HepG2 (cell line): Measurements from ENCODE around the gene MSRB3. TPM values are rescaled to one million over a fixed set of nuclear protein-coding genes. Genes with fewer than 3 reads are reported as not detected.
"Not testable (repeated sequence)": the region's sequence is repeated elsewhere in the genome, so short reads cannot be mapped to it uniquely, and the experiment has no call there.

Experiments used
- ATAC-seq: fragments of 200-7000 bp; cut with Tn5 transposase; 3 replicates; pipeline ENCODE4 v1.9.1; 2020; ENCODE audit warnings: mild to moderate bottlenecking, moderate library complexity
- BruUV-seq: library from RNA; stranded (reverse); fragments of 400-500 nt; replicated peaks from 2 replicates; lab custom pipeline; 2021; lab: Mats Ljungman, UMichigan
- CTCF ChIA-PET: fragments of 300-600 bp; formaldehyde crosslinking; extraction: SDS; loops from one replicate; lab custom pipeline; 2021; ENCODE audit warnings: low total read pairs, inconsistent platforms, low intra/inter-chr PET ratio; lab: Yijun Ruan, JAX
- POLR2A ChIA-PET: fragments of 350-600 bp; sonication (Branson Sonifier 250); formaldehyde crosslinking; loops from one replicate; lab custom pipeline; 2020; ENCODE audit warnings: antibody characterized with exemption, inconsistent platforms; lab: Yijun Ruan, JAX
- DNase-seq: peaks from one replicate; pipeline ENCODE4 v3.0.0-alpha.2; 2015; ENCODE audit warnings: low spot score
- FAIRE-seq: peaks from 3 replicates; lab custom pipeline; 2011; peaks lifted over from hg19 to GRCh38; lab: Jason Lieb, UNC
- H2AFZ ChIP-seq: one replicate; pipeline ENCODE4 v1.6.1; 2011; ENCODE audit warnings: low read length, inconsistent platforms
- H3K27ac ChIP-seq: fragments of 300-600 bp; 3 replicates; pipeline ENCODE4 v1.8.0; 2011; ENCODE audit warnings: mixed run types, mild to moderate bottlenecking, mixed read lengths, low read length, inconsistent platforms; ENCODE audit not compliant: insufficient read depth; ENCODE audit errors: extremely low read length
- H3K27me3 ChIP-seq, 2 experiments: fragments of 200-600 bp in 1 of 2; 2 replicates in 1 of 2; 3 replicates in 1 of 2; pipeline versions ENCODE4 v1.6.0 to v1.8.0; 2011; ENCODE audit warnings: low read length in 2 of 2, mild to moderate bottlenecking in 2 of 2, moderate library complexity in 2 of 2, inconsistent platforms in 1 of 2; ENCODE audit not compliant: insufficient read depth in 2 of 2, control insufficient read depth in 1 of 2
- H3K36me3 ChIP-seq, 2 experiments: fragments of 200-600 bp in 1 of 2; replicated peaks in 1 of 2; 2 replicates in 1 of 2; 3 replicates in 1 of 2; pipeline versions ENCODE4 v1.5.1 to v1.8.0; 2011; ENCODE audit warnings: low read length in 2 of 2, inconsistent platforms in 1 of 2; ENCODE audit not compliant: insufficient read depth in 2 of 2, control insufficient read depth in 1 of 2
- H3K4me1 ChIP-seq: 2 replicates; pipeline ENCODE4 v1.5.1; 2012; ENCODE audit warnings: low read length, inconsistent platforms; ENCODE audit not compliant: insufficient read depth
- H3K4me2 ChIP-seq: 2 replicates; pipeline ENCODE4 v1.6.0; 2011; ENCODE audit warnings: low read depth, low read length, inconsistent platforms
- H3K4me3 ChIP-seq, 3 experiments: fragments of 200-600 bp in 1 of 3; sonication (generic), shearing (Covaris generic) in 1 of 3; replicated peaks in 1 of 3; 2 replicates each; pipeline ENCODE4 v1.5.1; 2011 to 2016; ENCODE audit warnings: low read length in 3 of 3, inconsistent platforms in 2 of 3, low read depth in 2 of 3, mild to moderate bottlenecking in 2 of 3, control low read depth in 1 of 3, mixed read lengths in 1 of 3; ENCODE audit not compliant: insufficient read depth in 1 of 3
- H3K79me2 ChIP-seq: one replicate; pipeline ENCODE4 v1.6.1; 2011; ENCODE audit warnings: low read length, inconsistent platforms; ENCODE audit not compliant: insufficient read depth
- H3K9ac ChIP-seq: 2 replicates; pipeline ENCODE4 v1.6.0; 2011; ENCODE audit warnings: mild to moderate bottlenecking, low read depth, low read length, inconsistent platforms; ENCODE audit not compliant: insufficient read depth
- H3K9me3 ChIP-seq: 2 replicates; pipeline ENCODE4 v1.5.1; 2012; ENCODE audit warnings: mild to moderate bottlenecking, low read length
- H4K20me1 ChIP-seq: 2 replicates; pipeline ENCODE4 v1.6.0; 2011; ENCODE audit warnings: inconsistent platforms, mild to moderate bottlenecking, low read length, moderate library complexity; ENCODE audit not compliant: insufficient read depth
- DR1 ChIP-seq: sonication (generic); formaldehyde crosslinking; IDR thresholded peaks from 2 replicates; pipeline ENCODE4 v1.8.0; 2021; ENCODE audit warnings: mild to moderate bottlenecking, missing genetic modification reagents, inconsistent platforms
- HDAC1 ChIP-seq: sonication (generic); formaldehyde crosslinking; IDR thresholded peaks from 2 replicates; pipeline ENCODE4 v1.5.1; 2020; ENCODE audit warnings: mild to moderate bottlenecking, missing genetic modification reagents
- HOXA3 ChIP-seq: sonication (generic); formaldehyde crosslinking; IDR thresholded peaks from 2 replicates; pipeline ENCODE4 v1.5.0; 2020; ENCODE audit warnings: missing genetic modification reagents
- ISX ChIP-seq: sonication (generic); formaldehyde crosslinking; conservative IDR thresholded peaks from 2 replicates; pipeline ENCODE4 v1.5.0; 2020; ENCODE audit warnings: missing genetic modification reagents
- ZEB1 ChIP-seq: IDR thresholded peaks from 2 replicates; pipeline ENCODE4 v1.6.1; 2012; ENCODE audit warnings: mild to moderate bottlenecking, low read depth, inconsistent platforms; ENCODE audit not compliant: insufficient replicate concordance
- ZFP36L1 ChIP-seq: sonication (generic); formaldehyde crosslinking; IDR thresholded peaks from 2 replicates; pipeline ENCODE4 v1.8.0; 2022; ENCODE audit warnings: mild to moderate bottlenecking, missing genetic modification reagents, moderate library complexity
- ZMYM4 ChIP-seq: sonication (generic); formaldehyde crosslinking; IDR thresholded peaks from 2 replicates; pipeline ENCODE4 v1.8.1; 2023; ENCODE audit warnings: mild to moderate bottlenecking, missing genetic modification reagents
- ZNF331 ChIP-seq: sonication (generic); formaldehyde crosslinking; IDR thresholded peaks from 2 replicates; pipeline ENCODE4 v1.4.0; 2020; ENCODE audit warnings: missing genetic modification reagents
- ZSCAN29 ChIP-seq: sonication (generic); formaldehyde crosslinking; conservative IDR thresholded peaks from 2 replicates; pipeline ENCODE4 v1.4.0; 2020; ENCODE audit warnings: mild to moderate bottlenecking, missing genetic modification reagents
- WGBS: methylation state at CpG from one replicate; pipeline ENCODE4 v1.1.6; 2017; ENCODE audit warnings: low lambda C conversion rate; 5-methylcytosine and 5-hydroxymethylcytosine counted together
- in situ Hi-C: cut with HindIII; loops from 2 replicates; pipeline ENCODE4 v1.10.0; 2017; ENCODE audit warnings: low pct_unique_long_range_greater_than_20kb; ENCODE audit not compliant: extremely low pct_ligation_motif_present
- intact Hi-C: fragments of 100-400 bp; cut with micrococcal nuclease; formaldehyde crosslinking; loops from one replicate; pipeline ENCODE4 v1.10.0; 2022; ENCODE audit not compliant: unreplicated experiment
- polyA plus RNA-seq, 8 experiments: library from polyadenylated mRNA; depleted of rRNA in 3 of 8; stranded (reverse) in 7 of 8; unstranded in 1 of 8; fragments of >200 nt; fragmentation: Illumina TruSeq in 4 of 8; extraction: Trizol in 4 of 8; gene quantifications; 2 replicates each; pipeline versions ENCODE4 v1.2.1 to v1.2.3, GENCODE V29; 2011 to 2016; ENCODE audit warnings: low read depth in 4 of 8, missing spikeins in 1 of 8, mixed read lengths in 1 of 8; ENCODE audit not compliant: insufficient read depth in 1 of 8
- total RNA-seq, 5 experiments: library from RNA; depleted of rRNA; stranded (reverse); fragments of >200 nt; fragmentation: Illumina TruSeq; extraction: Trizol; gene quantifications; 2 replicates each; pipeline ENCODE4 v1.2.3, GENCODE V29; 2016; ENCODE audit warnings: low read depth in 1 of 5
- TF ChIP-seq, protein P1 (sequence below): sonication (generic); formaldehyde crosslinking; conservative IDR thresholded peaks from 2 replicates; pipeline ENCODE4 v1.4.0; 2020; ENCODE audit warnings: missing genetic modification reagents

Gene MSRB3
- total and polyA plus RNA-seq, 2 of the 13 experiments (the other 11 are each of a cell fraction or from before 2014, with no cell fraction given) = 1.5 to 1.9 TPM

DNA sequence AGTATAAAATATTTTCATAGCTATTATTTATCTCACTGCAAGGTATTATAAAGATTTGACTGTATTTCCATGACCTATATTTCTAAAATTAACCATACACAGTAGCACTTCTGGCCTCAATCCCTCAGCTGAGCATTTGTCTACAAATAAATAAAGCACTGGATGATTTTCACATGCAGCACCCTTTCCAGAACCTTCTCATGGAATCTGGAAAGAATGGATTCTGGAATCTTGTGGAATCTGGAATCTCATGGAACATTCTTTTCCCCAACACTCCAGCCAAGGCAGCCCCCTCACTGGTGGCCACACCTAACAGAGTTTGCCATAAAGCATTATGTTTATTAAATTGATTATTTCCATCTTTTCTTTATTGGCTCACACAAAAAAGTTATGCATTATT lies 199.2 kb downstream of the MSRB3 start:
- DNase-seq (no peak), ATAC-seq (no peak), FAIRE-seq (no peak)
- Histone ChIP-seq H3K4me2 (no peak overlapping the region), H3K27ac (no peak overlapping the region), H3K9me3 (peaks cover 2% of the 10 kb centered on the region; the same call in 1 of the 2 replicates), H2AFZ (no peak overlapping the region), H3K4me3 (no peak overlapping the region), H3K36me3 (no peaks in the 10 kb centered on the region), H3K4me1 (no peaks in the 10 kb centered on the region), H4K20me1 (no peaks in the 10 kb centered on the region), H3K27me3 (no peaks in the 10 kb centered on the region), H3K9ac (no peak overlapping the region), H3K79me2 (no peaks in the 10 kb centered on the region)
- POLR2A ChIA-PET = no interaction called here
- intact Hi-C loops = no loop called here
- TF ChIP-seq ZFP36L1 = no peak
- TF ChIP-seq ISX = no peak
- TF ChIP-seq DR1 (CRISPR knock-in tag) = no peak
- TF ChIP-seq ZMYM4 (CRISPR knock-in tag) = no peak
- no peak for TF ChIP-seq HDAC1 (CRISPR knock-in tag)
- no peak for TF ChIP-seq HOXA3 (CRISPR knock-in tag)
- TF ChIP-seq, protein P1, sequence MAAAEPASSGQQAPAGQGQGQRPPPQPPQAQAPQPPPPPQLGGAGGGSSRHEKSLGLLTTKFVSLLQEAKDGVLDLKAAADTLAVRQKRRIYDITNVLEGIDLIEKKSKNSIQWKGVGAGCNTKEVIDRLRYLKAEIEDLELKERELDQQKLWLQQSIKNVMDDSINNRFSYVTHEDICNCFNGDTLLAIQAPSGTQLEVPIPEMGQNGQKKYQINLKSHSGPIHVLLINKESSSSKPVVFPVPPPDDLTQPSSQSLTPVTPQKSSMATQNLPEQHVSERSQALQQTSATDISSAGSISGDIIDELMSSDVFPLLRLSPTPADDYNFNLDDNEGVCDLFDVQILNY (CRISPR knock-in tag) = no peak
- no peak for TF ChIP-seq ZNF331
- TF ChIP-seq ZSCAN29 (CRISPR knock-in tag) = no peak
- no peak for TF ChIP-seq ZEB1
- BruUV-seq = no TSS peak
- CTCF ChIA-PET = no interaction called here
- in situ Hi-C loops = no loop called here

- H3K4me2 ChIP-seq, CTCF ChIA-PET, FAIRE-seq, H3K4me1 ChIP-seq, BruUV-seq, DNase-seq, H3K4me3 ChIP-seq, H4K20me1 ChIP-seq, POLR2A ChIA-PET, H3K27ac ChIP-seq, in situ Hi-C loops, H3K27me3 ChIP-seq, H3K36me3 ChIP-seq, ATAC-seq, H2AFZ ChIP-seq, H3K79me2 ChIP-seq, H3K9ac ChIP-seq: not testable (repeated sequence)
- 77% methylated on average over 3 of the region's 3 CpGs for WGBS
- peaks cover 28% of the 10 kb centered on the region for H3K9me3 ChIP-seq
- intact Hi-C loops = loop anchor here (5.0 kb wide), 1 partner anchor 1003 kb away; no protein-coding TSS in a partner anchor
These were observed 205.5 kb downstream of the MSRB3 start for GRCh38 chr12:65483891-65484516.
